ENCODE results near the gene RPP21.

RPP21 gene

GRCh38 chr6:30341218-30341617 is 3.7 kb upstream of the RPP21 start:
- peaks cover 15 to 72% of the 10 kb centered on the region in 2 experiments for H3K36me3 ChIP-seq (ENCODE audit: control insufficient read depth in 2 of 2, insufficient read depth in 1 of 2, low read length in 2 of 2)
- TF ChIP-seq ZNF416 (tag by site-specific recombination; IDR thresholded peaks at IDR 0.05) = no peak
- no peak for TF ChIP-seq AEBP2 (tag by site-specific recombination; IDR thresholded peaks at IDR 0.05; ENCODE audit: borderline replicate concordance)
- no peak for TF ChIP-seq GLIS1 (tag by site-specific recombination; IDR thresholded peaks at IDR 0.05)
- TF ChIP-seq ZBTB20 (tag by site-specific recombination; IDR thresholded peaks at IDR 0.05) = no peak
- TF ChIP-seq ZNF776 (tag by site-specific recombination; IDR thresholded peaks at IDR 0.05; ENCODE audit: borderline replicate concordance) = no peak
- no peak for TF ChIP-seq ZNF704 (tag by site-specific recombination; IDR thresholded peaks at IDR 0.05)
- no peak for TF ChIP-seq ZNF404 (tag by site-specific recombination; IDR thresholded peaks at IDR 0.05)
- TF ChIP-seq ZNF658 (tag by site-specific recombination; IDR thresholded peaks at IDR 0.05) = no peak
- TF ChIP-seq ZNF140 (tag by site-specific recombination; IDR thresholded peaks at IDR 0.05) = no peak
- TF ChIP-seq ZNF394 (tag by site-specific recombination; IDR thresholded peaks at IDR 0.05; ENCODE audit: borderline replicate concordance) = no peak
- TF ChIP-seq ZNF670 (tag by site-specific recombination; IDR thresholded peaks at IDR 0.05; ENCODE audit: low read depth) = no peak
- no peak for TF ChIP-seq ZNF580 (tag by site-specific recombination; IDR thresholded peaks at IDR 0.05)
- TF ChIP-seq ZNF175 (tag by site-specific recombination; IDR thresholded peaks at IDR 0.05) = no peak
- TF ChIP-seq ZNF292 (tag by site-specific recombination; IDR thresholded peaks at IDR 0.05; ENCODE audit: borderline replicate concordance, low read depth) = no peak
- no peak for TF ChIP-seq ZNF560 (tag by site-specific recombination; IDR thresholded peaks at IDR 0.05; ENCODE audit: borderline replicate concordance)
- no peak for TF ChIP-seq ZNF792 (tag by site-specific recombination; IDR thresholded peaks at IDR 0.05)
- no peak for TF ChIP-seq ZBTB17 (tag by site-specific recombination; IDR thresholded peaks at IDR 0.05)
- H3K9me3 ChIP-seq (ENCODE audit: control insufficient read depth, insufficient read depth, low read depth, low read length) = no peaks in the 10 kb centered on the region
- H3K4me1 ChIP-seq (ENCODE audit: control insufficient read depth, insufficient read depth, low read length) = peaks cover 3% of the 10 kb centered on the region; the same call in 1 of the 2 replicates
- ChIA-PET CTCF (interaction anchor here (0.6 kb wide), 1 partner anchor 238 kb away, joined by 6 read pairs; no protein-coding TSS in a partner anchor), POLR2A (interaction anchor here (0.7 kb wide), 1 partner anchor 124 kb away, joined by 3 read pairs; no protein-coding TSS in a partner anchor)
- no peak overlapping the region for H3K4me3 ChIP-seq (ENCODE audit: low read depth, low read length)
- no peak overlapping the region for H3K27ac ChIP-seq (ENCODE audit: extremely low read depth, low read depth, low read length)

GRCh38 chr6:30341728-30342127 is 3.2 kb upstream of the RPP21 start:
- ChIA-PET CTCF (interaction anchor here (0.6 kb wide), 1 partner anchor 238 kb away, joined by 6 read pairs; no protein-coding TSS in a partner anchor), POLR2A (no interaction called here)
- peaks cover 3% of the 10 kb centered on the region; the same call in 1 of the 2 replicates for H3K4me1 ChIP-seq (ENCODE audit: control insufficient read depth, insufficient read depth, low read length)
- no peak overlapping the region for H3K27ac ChIP-seq (ENCODE audit: extremely low read depth, low read depth, low read length)
- no peaks in the 10 kb centered on the region for H3K9me3 ChIP-seq (ENCODE audit: control insufficient read depth, insufficient read depth, low read depth, low read length)
- H3K4me3 ChIP-seq (ENCODE audit: low read depth, low read length) = no peak overlapping the region
- TF ChIP-seq REST (tag by site-specific recombination; IDR thresholded peaks at IDR 0.05) = no peak
- TF ChIP-seq MZF1 (tag by site-specific recombination; IDR thresholded peaks at IDR 0.05; ENCODE audit: borderline replicate concordance) = no peak
- TF ChIP-seq ZNF133 (tag by site-specific recombination; IDR thresholded peaks at IDR 0.05) = no peak
- no peak for TF ChIP-seq ZNF324 (tag by site-specific recombination; IDR thresholded peaks at IDR 0.05)
- TF ChIP-seq ZNF555 (tag by site-specific recombination; conservative IDR thresholded peaks at IDR 0.05) = no peak
- TF ChIP-seq ZNF138 (tag by site-specific recombination; IDR thresholded peaks at IDR 0.05; ENCODE audit: borderline replicate concordance) = no peak
- TF ChIP-seq ZNF560 (tag by site-specific recombination; IDR thresholded peaks at IDR 0.05; ENCODE audit: borderline replicate concordance) = no peak
- TF ChIP-seq ZNF561 (tag by site-specific recombination; IDR thresholded peaks at IDR 0.05; ENCODE audit: borderline replicate concordance) = no peak
- no peak for TF ChIP-seq KLF1 (tag by site-specific recombination; IDR thresholded peaks at IDR 0.05)
- TF ChIP-seq MEIS1 (CRISPR knock-in tag; IDR thresholded peaks at IDR 0.05; ENCODE audit: borderline replicate concordance) = no peak
- no peak for TF ChIP-seq FEZF1 (tag by site-specific recombination; IDR thresholded peaks at IDR 0.05)
- TF ChIP-seq ZNF645 (tag by site-specific recombination; IDR thresholded peaks at IDR 0.05) = no peak
- no peak for TF ChIP-seq SCRT1 (tag by site-specific recombination; IDR thresholded peaks at IDR 0.05; ENCODE audit: borderline replicate concordance)
- H3K36me3 ChIP-seq (ENCODE audit: control insufficient read depth in 2 of 2, insufficient read depth in 1 of 2, low read length in 2 of 2) = peaks cover 11 to 72% of the 10 kb centered on the region in 2 experiments; a peak in 2 of 3 replicates
